Breast epithelium (tissue), 3 donors: Measurements from ENCODE around the gene DNAJB5.
"Not testable (repeated sequence)": the region's sequence is repeated elsewhere in the genome, so short reads cannot be mapped to it uniquely, and the experiment has no call there.

ENCODE experiments used
- POLR2AphosphoS5 ChIP-seq, 3 donors: sonication (generic); formaldehyde crosslinking; IDR thresholded peaks; one replicate each; pipeline ENCODE4 v1.6.1; 2017; ENCODE audit warnings: antibody characterized with exemption in 3 of 3
- TF ChIP-seq, protein P1 (sequence below), 3 donors: fragments of 450-650 bp; IDR thresholded peaks; one replicate each; pipeline ENCODE4 v1.5.1; 2016 to 2017; ENCODE audit warnings: antibody characterized with exemption in 3 of 3, mild to moderate bottlenecking in 3 of 3, moderate library complexity in 3 of 3

- TF ChIP-seq, protein P1, sequence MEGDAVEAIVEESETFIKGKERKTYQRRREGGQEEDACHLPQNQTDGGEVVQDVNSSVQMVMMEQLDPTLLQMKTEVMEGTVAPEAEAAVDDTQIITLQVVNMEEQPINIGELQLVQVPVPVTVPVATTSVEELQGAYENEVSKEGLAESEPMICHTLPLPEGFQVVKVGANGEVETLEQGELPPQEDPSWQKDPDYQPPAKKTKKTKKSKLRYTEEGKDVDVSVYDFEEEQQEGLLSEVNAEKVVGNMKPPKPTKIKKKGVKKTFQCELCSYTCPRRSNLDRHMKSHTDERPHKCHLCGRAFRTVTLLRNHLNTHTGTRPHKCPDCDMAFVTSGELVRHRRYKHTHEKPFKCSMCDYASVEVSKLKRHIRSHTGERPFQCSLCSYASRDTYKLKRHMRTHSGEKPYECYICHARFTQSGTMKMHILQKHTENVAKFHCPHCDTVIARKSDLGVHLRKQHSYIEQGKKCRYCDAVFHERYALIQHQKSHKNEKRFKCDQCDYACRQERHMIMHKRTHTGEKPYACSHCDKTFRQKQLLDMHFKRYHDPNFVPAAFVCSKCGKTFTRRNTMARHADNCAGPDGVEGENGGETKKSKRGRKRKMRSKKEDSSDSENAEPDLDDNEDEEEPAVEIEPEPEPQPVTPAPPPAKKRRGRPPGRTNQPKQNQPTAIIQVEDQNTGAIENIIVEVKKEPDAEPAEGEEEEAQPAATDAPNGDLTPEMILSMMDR (IDR thresholded peaks at IDR 0.05), result not testable (repeated sequence)
- not testable (repeated sequence) for TF ChIP-seq POLR2AphosphoS5 (IDR thresholded peaks at IDR 0.05)
Measured at GRCh38 chr9:35023443-35023842, 33.9 kb downstream of the DNAJB5 start.
